HL-60 (cell line): ENCODE measurements around the gene NDUFA6.

ENCODE experiments used
- CTCF ChIP-seq: IDR thresholded peaks from one replicate; pipeline ENCODE4 v1.5.1; 2011; ENCODE audit warnings: low read length, control low read depth, inconsistent platforms; ENCODE audit not compliant: insufficient read depth
- GABPA ChIP-seq: IDR thresholded peaks from 2 replicates; pipeline ENCODE4 v1.6.1; 2012; ENCODE audit warnings: low read depth

GRCh38 chr22:42101199-42101598 lies 10.6 kb upstream of the NDUFA6 start:
- TF ChIP-seq GABPA: no peak
- no peak for TF ChIP-seq CTCF
